NCI-H510A (cell line): ENCODE measurements around the gene NCMAP.

Experiments
- DNase-seq: peaks from one replicate; lab custom pipeline; 2025; lab: John Stamatoyannopoulos, UW

The NCMAP gene

GRCh38 chr1:24570265-24571125 lies 14.6 kb downstream of the NCMAP start:
- no peak for DNase-seq

- no peak for DNase-seq
These were observed 16.4 kb downstream of the NCMAP start for GRCh38 chr1:24572301-24572700.

- no peak for DNase-seq
These were observed 20.2 kb downstream of the NCMAP start for GRCh38 chr1:24575905-24576587.

- DNase-seq, result no peak
These were observed 23.0 kb downstream of the NCMAP start for GRCh38 chr1:24578846-24579245.

- no peak for DNase-seq
These were observed 24.9 kb downstream of the NCMAP start for GRCh38 chr1:24580756-24581155.

GRCh38 chr1:24584171-24584647 lies 28.3 kb downstream of the NCMAP start:
- DNase-seq, result no peak

GRCh38 chr1:24586119-24586518 lies 30.2 kb downstream of the NCMAP start:
- DNase-seq, result no peak

- DNase-seq, result peak; percentile 10
These were observed 31.3 kb downstream of the NCMAP start for GRCh38 chr1:24586970-24587820.

- DNase-seq, result no peak
These were observed 32.7 kb downstream of the NCMAP start for GRCh38 chr1:24588573-24588972.

GRCh38 chr1:24589200-24589599 lies 33.3 kb downstream of the NCMAP start:
- DNase-seq, result no peak

- DNase-seq, result no peak
These were observed 35.9 kb downstream of the NCMAP start for GRCh38 chr1:24591781-24592180.

GRCh38 chr1:24594328-24594598 lies 38.4 kb downstream of the NCMAP start:
- peak; percentile 75 for DNase-seq

GRCh38 chr1:24596401-24596880 lies 40.6 kb downstream of the NCMAP start:
- no peak for DNase-seq

GRCh38 chr1:24599265-24599664 lies 43.4 kb downstream of the NCMAP start:
- DNase-seq, result no peak

- DNase-seq, result no peak
These were observed 44.7 kb downstream of the NCMAP start for GRCh38 chr1:24600551-24600950.

GRCh38 chr1:24605534-24606295 lies 49.8 kb downstream of the NCMAP start:
- no peak for DNase-seq

GRCh38 chr1:24606296-24606605 lies 50.4 kb downstream of the NCMAP start:
- no peak for DNase-seq

GRCh38 chr1:24606621-24607020 lies 50.7 kb downstream of the NCMAP start:
- no peak for DNase-seq

- DNase-seq, result no peak
These were observed 54.1 kb downstream of the NCMAP start for GRCh38 chr1:24609949-24610517.

- no peak for DNase-seq
These were observed 63.5 kb downstream of the NCMAP start for GRCh38 chr1:24619376-24619775.

GRCh38 chr1:24620678-24621077 lies 64.8 kb downstream of the NCMAP start:
- no peak for DNase-seq

GRCh38 chr1:24621121-24621520 lies 65.2 kb downstream of the NCMAP start:
- no peak for DNase-seq
